Daoy (cell line): ENCODE measurements around the gene BAX. TPM values are rescaled to one million over a fixed set of nuclear protein-coding genes. Genes with fewer than 3 reads are reported as not detected.
A peak's percentile ranks its signal among the peaks of the same experiment; 100 is the strongest.

Experiments used
- DNase-seq: peaks from one replicate; pipeline ENCODE4 v3.0.0-alpha.2; 2015; ENCODE audit warnings: low read depth
- total RNA-seq: library from RNA; depleted of rRNA; stranded (reverse); fragments of >200 nt; shearing (Covaris generic); gene quantifications from 2 replicates; pipeline ENCODE4 v1.2.3, GENCODE V29; 2014

BAX gene
- total RNA-seq, 1 experiment from 2014 or later = 43.7 TPM

DNA sequence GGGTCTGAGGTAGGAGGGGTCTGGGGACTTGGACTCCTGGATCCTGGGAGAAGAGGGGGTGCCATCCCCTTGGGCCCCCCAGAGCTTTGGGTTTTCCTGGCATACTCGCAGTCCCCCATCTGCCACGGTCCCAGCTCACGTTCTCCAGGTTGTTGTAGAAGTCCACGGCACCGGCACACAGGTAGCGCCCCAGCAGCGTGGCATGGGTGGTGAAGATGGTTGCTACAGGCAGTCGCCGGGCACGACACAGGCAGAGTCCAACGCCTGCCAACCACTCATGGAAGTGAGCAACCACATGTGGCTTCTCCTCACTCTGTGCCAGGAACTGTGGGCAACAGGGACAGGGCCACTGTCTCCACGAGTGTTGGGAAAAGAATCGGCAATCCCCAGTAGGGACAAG is 31.0 kb downstream of the BAX start:
- no peak for DNase-seq

- DNase-seq = no peak
These were observed 31.5 kb downstream of the BAX start for GRCh38 chr19:48986211-48986610.

DNA sequence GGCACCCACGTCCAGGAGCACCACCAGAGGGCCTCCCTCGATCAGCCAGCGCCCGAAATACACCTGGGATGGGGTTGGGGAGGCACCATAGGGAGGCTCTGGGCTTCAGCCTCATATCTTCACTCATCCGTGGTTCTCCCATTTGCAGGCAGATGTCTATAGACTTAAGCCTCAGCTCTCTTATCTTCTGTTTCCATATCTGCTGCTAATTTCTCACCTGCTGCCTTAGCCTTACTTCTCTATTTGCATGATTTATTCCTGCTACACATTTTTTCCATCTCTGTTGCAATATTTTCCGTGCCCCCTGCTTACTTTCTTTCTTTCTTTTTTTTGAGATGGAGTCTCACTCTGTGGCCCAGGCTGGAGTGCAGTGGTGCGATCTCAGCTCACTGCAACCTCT is 32.6 kb downstream of the BAX start:
- DNase-seq = no peak

DNA sequence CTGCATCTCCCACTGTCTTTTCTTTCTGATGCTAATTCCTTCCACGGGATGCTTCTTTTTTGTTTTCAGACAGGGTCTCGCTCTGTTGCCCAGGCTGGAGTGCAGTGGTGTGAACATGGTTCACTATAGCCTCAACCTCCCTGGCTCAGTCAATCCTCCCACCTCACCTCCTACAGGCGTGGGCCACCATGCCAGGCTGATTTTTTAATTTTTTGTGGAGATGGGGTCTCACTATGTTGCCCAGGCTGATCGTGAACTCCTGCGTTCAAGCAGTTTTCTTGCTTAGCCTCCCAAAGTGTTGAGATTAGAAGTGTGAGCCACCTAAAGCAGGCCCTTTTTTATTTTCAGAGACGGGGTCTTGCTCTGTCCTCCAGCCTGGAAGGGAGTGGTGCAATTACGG is 33.6 kb downstream of the BAX start:
- no peak for DNase-seq

DNA sequence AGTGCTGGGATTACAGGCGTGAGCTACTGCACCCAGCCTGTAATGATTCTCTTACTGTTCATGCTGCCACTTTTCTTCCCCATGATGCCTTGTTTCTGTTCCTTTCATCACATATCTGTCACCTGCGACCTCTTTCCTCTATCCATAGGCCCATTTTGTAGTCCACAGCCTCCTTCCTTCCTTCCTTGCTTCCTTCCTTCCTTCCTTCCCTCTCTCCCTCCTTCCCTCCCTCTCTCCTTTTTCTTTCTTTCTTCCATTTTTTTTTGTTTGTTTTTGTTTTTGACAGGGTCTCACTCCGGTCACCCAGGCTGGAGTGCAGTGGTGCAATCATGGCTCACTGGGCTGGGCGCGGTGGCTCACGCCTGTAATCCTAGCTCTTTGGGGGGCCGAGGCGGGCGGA is 34.2 kb downstream of the BAX start:
- DNase-seq = no peak

- no peak for DNase-seq
These were observed 35.1 kb downstream of the BAX start for GRCh38 chr19:48989701-48990291.

- no peak for DNase-seq
These were observed 35.7 kb downstream of the BAX start for GRCh38 chr19:48990400-48990799.

DNA sequence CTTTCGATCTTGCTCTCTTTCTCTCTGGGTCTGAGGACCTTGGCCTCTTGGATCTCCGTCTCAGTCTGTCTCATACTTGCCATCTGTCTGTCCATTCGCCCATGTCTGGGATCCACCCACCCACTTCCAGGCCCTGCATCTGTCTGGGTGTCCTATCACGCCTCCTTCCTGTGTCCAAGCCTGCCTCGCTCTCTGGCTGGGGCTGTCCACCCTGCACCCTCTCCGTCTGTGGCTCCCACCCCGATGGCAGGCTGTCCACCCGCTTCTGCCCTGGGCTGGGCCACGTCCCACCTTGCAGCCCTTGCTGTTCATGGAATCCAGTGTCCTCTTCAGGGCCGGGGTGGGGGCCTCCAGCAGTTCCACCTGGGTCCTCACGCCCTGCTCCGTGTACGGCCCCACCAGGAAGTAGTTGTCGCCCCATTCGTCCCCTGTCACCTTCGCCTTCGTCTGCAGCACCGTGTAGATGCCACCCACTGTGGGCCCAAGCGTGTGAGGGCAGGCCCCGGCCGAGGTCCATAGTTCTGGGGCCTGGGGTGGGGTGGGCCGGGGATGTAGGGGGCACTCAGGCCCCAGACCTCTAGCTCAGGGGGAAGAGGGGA is 36.4 kb downstream of the BAX start:
- no peak for DNase-seq

DNA sequence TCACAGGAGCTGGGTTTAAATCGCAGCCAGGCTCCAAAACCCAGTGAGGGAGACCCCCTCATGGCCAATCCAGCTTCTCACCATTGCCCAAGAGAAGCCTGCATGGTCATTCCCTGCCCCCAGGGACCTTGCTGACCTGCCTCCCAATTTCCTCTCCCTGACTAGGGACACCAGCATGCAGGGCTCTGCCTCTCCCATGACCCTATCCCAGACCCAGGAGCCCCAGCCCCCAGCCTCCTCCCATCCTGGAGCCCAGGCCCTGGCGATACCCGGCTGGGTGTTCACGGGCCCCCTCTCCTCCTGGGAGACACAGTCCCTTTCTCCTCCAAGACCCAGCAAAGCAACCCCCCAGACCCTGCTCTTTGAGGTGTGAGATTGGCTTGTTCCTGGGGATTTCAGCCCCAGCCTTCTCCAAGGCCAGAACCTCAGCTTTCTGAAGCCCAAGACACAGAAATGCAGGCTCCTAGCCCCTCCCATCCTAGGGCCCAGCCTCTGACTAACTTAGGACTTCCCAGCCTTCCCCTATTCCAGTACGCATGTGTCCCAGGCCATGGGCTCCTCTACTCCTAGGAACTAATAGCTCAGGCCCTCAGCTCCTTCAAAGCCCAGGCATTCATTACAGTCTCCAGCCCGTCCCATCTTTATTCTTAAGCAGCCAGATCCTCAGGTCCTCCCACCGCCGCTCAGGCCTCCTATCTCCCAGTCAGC is 37.4 kb downstream of the BAX start:
- peak; percentile 85 for DNase-seq

DNA sequence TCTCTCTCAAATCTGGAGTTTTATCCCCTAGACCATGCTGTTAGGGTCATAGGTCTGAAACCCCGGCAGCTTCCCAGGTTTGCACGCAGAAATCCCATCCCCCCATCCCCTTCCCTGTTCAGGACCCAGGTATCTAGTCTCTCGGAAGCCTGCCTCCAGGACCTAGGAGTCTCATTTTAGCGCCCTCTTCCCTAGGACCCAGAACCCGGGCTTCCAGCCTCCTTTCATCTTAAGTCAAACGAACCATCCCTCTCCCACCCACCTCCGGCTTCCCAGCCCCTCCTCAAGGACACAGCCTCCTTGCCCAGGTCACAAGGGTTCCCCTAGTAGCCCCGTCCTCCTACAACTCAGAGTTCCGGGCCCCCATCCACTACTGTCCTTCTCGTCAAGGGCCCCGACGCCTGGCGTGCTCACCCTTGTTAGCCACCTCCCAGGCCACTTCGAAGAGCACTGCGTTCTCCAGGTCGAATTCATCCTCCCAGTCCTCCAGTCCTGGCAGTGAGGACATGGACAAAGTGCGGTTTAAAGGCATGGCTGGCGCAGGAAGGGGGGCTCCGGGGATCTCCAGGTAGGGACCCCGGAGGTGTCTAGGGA is 38.0 kb downstream of the BAX start:
- no peak for DNase-seq

DNA sequence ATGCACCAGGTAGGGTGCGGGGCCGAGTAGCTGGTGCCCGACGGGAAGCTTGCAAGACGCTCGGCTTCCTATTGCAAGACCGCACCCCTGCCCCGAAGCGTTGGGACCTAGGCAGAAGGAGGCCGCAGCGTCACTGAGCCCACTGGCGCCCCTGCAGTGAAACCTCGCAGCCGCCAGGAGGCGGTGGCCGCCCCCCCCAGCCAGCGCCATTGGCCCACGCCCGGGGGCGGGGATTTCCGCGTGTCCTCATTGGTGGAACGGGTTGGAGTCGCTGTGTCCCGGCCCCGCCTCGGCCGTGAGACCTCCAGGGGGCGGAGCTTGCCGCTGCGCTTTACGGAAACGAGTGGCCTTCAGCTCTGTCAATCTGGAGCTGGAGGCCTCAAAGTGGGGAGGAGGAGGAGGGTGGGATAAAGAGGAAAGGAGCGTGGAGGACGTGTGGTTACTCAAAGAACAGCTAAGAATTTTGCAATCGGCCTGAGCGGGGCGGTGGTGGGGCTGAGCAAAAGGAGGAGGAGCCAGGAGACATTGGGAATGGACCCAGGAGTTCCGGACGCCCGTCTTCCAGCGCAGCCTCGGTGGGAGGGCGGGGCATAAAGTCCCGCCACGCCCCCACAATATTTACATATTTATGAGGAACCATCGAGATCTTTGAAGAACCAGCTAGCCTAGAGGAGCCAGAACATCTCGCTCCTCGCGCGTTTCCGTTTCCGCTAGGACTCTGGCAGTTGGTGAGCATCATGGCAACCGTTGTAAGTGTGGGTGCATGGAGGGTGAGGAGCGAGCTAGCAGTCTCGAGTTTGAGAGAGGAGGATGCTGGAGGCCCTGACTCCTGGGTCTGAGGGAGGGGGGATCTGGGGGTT is 38.7 kb downstream of the BAX start, which contains the start of the genes GYS1 and RUVBL2:
GYS1 (minus strand) TSS at position 135 of the 860 bp plus-strand sequence. CDS start 197 bp downstream, outside the sequence.
RUVBL2 (plus strand) TSS at position 713 of the 860 bp plus-strand sequence; CDS start at position 738, 25 bp downstream.
- peak; percentile 100 for DNase-seq

DNA sequence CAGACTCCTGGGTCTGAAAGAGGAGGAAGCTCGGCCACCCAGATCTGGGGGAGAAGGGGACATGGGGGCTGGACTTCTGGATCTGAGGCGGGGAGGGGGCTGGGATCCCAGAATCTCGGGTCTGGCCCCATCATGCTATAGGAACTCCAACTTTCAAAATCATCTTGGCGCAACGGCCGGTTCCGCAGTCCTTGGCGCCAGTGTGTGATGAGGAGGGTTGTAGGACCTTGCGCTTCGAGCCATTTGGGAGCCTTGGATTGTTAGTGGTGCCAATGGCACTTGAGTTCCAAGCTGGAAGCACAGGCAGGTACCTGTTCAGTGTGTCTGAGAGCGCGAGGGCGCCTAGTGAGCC is 39.3 kb downstream of the BAX start:
- no peak for DNase-seq

DNA sequence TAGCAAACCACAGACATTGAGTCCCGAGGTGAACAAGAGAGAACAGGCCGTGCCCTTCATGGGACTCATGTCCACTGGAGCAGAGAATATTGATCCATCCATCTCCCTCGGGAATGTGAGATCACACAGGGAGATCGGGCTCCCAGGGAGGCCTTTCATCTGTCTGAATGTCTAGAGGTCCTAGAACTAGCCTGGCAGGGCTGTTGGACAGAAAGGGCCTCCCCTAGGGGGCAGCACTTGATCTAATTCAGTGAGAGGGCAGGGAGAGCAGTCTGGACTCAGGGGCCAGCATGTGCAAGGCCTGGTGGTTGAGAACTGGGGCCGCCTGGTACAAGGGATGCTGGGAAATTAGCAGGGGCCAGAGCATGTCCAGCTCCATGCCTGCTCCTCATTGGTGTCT is 43.3 kb downstream of the BAX start:
- peak; percentile 66 for DNase-seq

DNA sequence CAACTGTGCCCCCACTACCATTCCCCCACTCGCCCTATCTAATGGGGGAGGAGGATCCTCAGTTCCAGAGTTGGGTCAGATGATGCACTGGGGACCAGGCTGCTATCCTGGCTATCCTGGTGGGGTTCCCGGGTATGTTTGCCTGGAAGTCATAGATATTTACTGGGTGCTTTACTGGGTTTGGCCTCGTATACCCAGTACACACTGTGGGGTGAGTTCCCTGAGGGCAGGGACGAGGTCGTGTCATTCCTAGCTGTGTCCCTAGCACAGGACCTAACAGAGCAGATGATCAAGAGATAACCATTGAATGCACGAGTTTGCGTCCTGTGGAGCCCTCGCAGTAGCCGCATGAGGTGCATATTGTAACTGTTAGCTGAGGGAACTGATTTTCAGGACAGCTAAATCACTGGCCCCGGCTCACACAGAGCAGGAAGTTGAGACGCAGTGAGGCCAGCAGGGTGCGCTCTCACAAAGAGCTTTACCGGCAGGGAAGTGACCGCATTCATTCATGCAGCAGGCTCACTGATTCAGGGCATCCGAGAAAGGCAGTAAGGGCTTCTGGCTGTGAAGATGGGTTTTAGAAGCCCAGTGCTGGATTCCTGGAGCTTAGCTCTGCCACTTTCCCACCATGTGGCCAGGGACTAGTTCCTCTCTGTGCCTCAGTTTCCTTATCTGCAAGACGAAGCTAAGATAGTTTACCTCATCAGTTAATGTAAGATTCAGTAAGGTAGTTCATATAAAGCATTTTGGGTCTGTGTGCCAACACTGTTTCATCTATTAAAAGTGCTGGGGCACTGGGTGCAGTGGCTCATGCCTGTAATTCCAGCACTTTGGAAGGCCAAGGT is 45.0 kb downstream of the BAX start:
- peak; percentile 78 for DNase-seq

GRCh38 chr19:49004133-49004532 is 49.5 kb downstream of the BAX start:
- no peak for DNase-seq

- no peak for DNase-seq
These were observed 50.4 kb downstream of the BAX start for GRCh38 chr19:49004964-49005614.

DNA sequence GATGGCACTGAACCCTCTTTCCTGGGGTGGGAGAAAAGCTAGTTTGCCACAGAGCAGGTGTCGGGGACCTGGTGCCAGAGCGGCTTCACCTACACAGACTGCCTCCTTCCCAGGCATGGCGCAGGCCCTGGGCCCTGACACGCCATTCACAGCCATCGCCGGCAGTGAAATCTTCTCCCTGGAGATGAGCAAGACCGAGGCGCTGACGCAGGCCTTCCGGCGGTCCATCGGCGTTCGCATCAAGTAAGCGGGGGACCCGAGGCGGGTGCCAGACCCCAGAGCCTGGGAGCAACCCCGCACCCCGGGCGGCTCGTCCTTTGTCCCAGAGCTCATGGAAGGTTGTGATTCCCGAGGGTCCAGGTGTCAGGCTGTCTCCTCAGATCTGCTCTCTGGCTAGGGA is 52.2 kb downstream of the BAX start:
- no peak for DNase-seq

GRCh38 chr19:49009828-49010227 is 55.2 kb downstream of the BAX start:
- DNase-seq = no peak

DNA sequence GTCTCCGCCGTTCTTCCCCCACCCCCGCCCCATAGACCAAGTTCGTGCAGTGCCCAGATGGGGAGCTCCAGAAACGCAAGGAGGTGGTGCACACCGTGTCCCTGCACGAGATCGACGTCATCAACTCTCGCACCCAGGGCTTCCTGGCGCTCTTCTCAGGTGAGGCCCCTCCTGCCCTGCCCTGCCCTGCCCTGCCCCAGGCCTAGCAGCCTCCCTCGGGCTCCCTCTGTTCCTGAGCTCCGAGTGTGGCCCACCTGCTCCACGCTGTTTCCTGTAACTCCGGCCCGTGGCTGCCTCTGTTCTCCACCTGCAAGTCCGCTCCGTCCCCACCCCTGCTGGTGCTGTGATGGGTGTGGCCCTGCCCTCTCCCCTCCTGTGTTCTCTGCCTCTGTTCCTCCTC is 55.8 kb downstream of the BAX start:
- no peak for DNase-seq

DNA sequence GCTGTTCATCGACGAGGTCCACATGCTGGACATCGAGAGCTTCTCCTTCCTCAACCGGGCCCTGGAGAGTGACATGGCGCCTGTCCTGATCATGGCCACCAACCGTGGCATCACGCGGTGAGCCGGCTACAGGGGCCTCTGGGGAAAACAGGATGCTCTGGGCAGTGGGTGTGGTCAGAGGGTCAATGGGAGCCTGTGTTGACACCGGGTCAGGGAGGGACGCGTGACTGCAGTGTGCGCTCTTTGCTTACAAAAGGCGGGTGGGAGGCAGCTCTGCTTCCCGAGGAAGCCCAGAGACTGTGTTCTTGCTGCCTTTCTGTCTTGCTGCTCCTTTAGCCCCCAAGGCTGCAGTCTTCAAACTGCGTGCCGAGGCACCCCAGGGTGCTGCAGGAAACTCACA is 56.5 kb downstream of the BAX start:
- no peak for DNase-seq
